OCI-LY7 (cell line): ENCODE data around the gene PSEN1.

ENCODE experiments used
- EZH2phosphoT487 ChIP-seq: fragments of 200-600 bp; sonication (generic); IDR thresholded peaks from 2 replicates; pipeline ENCODE4 v1.6.1; 2018; ENCODE audit warnings: low read depth, borderline replicate concordance, mild to moderate bottlenecking, mixed run types, antibody characterized with exemption, low read length, moderate library complexity, mixed read lengths
- TF ChIP-seq, protein P1 (sequence below): fragments of 200-600 bp; sonication (generic); conservative IDR thresholded peaks from 2 replicates; pipeline ENCODE4 v1.5.1; 2014; ENCODE audit warnings: mild to moderate bottlenecking, antibody characterized with exemption, low read length, moderate library complexity, mixed read lengths

- TF ChIP-seq, protein P1, sequence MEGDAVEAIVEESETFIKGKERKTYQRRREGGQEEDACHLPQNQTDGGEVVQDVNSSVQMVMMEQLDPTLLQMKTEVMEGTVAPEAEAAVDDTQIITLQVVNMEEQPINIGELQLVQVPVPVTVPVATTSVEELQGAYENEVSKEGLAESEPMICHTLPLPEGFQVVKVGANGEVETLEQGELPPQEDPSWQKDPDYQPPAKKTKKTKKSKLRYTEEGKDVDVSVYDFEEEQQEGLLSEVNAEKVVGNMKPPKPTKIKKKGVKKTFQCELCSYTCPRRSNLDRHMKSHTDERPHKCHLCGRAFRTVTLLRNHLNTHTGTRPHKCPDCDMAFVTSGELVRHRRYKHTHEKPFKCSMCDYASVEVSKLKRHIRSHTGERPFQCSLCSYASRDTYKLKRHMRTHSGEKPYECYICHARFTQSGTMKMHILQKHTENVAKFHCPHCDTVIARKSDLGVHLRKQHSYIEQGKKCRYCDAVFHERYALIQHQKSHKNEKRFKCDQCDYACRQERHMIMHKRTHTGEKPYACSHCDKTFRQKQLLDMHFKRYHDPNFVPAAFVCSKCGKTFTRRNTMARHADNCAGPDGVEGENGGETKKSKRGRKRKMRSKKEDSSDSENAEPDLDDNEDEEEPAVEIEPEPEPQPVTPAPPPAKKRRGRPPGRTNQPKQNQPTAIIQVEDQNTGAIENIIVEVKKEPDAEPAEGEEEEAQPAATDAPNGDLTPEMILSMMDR: no peak
- no peak for TF ChIP-seq EZH2phosphoT487
Observed at GRCh38 chr14:73264885-73265720, 128.8 kb downstream of the PSEN1 start.
